Stimulated activated CD4-positive, alpha-beta T cell treated with anti-CD3 and anti-CD28 coated beads, Interleukin-2, amount 100 ng/mL, for 24 hours (primary cell): ENCODE results near the gene MOCS2.
A peak's percentile ranks its signal among the peaks of the same experiment; 100 is the strongest.
"Not testable (repeated sequence)": the region's sequence is repeated elsewhere in the genome, so short reads cannot be mapped to it uniquely, and the experiment has no call there.

Experiments
- DNase-seq, 2 donors: peaks; one replicate each; pipeline ENCODE4 v3.0.0-alpha.2; 2020

Gene MOCS2, protein sequence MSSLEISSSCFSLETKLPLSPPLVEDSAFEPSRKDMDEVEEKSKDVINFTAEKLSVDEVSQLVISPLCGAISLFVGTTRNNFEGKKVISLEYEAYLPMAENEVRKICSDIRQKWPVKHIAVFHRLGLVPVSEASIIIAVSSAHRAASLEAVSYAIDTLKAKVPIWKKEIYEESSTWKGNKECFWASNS

DNA sequence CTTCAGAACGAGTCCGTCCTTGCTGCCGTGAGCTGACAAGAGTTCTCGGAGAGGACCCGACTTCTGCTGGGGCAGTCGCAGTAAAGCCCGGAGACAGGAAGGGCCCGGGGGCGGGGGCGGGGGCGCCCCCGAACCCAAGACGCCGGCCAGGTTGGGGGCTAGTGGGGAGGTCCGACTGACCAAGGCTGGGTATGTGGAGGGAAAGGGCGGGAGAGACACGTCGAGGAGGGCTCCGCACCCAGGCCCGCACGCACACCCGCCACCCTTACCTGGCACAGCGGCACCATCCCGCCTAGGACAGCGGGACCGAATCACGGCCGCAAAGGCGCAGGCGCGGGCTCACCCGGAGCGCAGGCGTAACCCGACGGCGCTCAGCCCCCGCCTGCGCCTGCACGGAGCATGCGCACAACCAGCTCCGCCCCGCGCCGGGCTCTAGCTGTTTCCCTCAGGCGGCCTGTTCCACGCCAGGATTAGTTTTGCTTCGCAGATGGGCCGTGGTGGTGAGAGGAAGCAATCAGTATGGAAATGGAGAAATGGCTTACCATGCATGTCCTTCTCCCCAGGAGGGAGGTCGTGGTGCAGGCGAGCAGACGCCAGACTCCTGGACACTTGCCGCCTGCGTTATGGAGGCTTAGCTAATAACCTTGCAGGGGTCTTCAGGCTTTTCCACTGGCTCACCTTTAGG lies at the start of gene MOCS2:
Gene MOCS2 (minus strand): TSS at position 315 of the 685 bp plus-strand sequence. CDS start 2,583 bp downstream, outside the sequence.
- DNase-seq = peak; percentile 90 to 93

DNA sequence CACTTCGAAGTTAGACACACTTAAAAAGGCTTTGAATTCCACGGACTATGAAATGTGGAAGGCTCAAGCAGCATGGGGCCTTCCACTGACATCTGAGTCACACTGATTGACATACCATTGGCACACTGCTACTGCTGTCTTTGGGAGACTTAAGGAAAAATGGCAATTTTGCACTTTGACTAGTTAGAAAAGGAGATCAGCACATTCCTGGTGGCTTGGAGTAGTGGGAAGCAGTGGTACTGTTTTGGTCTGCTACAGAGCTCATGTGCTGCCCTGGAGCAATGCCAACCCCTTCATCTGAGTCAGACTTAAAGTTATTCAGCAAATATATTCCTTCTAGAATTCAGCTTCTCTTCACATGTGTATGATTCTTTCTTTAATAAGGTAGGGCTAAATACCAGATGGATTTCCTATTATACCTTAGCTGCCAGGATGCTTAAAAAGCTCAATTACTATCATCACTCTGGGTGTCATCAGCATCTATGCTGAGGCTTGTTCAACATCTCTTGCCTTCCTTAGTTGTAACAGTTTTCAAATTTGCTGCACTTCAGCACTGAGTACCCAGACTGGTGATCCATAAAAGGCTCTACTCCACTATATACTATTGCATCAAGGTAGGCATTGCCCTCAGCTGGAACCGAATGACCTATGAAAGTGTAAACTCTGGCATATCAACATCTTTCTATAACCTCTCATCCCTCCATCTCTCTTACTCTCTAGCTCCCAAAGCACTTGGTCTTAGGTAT lies 42.3 kb upstream of the MOCS2 start:
- no peak for DNase-seq

DNA sequence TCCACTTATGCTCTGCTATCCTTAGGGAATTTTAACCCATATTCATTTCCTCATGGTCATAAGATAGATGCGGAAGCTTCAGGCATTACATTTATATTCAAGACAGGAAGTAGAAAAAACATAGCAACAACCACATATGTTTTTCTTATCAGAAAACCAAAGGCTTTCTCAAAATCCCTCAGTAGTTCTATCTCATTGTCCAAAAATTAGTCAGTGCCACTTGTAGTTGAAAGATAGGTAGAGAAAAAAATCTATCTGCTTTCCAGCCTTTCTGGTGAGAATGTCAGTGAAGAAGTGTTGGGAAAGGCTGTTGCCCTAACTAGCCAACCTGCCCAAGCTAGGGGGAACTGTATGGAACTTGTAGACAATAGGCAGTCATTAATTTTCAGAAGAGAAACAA lies 23.5 kb upstream of the MOCS2 start:
- DNase-seq = no peak

GRCh38 chr5:53130266-53130665 lies 20.7 kb upstream of the MOCS2 start:
- DNase-seq = no peak

DNA sequence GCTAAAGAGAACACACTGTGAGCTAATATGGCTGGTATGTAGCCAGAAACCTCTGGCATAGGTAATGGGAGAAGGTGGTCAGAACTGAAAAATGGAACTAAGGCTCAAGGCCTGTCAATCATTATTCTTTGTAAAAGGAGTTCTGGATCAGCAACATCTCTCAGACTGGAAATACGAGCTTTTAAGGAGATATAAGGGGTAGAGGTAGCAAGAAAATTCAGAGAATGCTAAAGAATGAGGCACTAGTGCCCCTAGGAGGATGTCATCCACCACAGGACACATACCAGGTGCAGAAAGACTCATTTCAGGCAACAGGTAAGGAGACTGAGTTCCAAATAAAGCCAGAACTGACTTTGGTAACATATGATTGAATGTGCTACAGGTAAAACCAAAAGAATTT lies 18.9 kb upstream of the MOCS2 start:
- DNase-seq = no peak

GRCh38 chr5:53127107-53127506 lies 17.6 kb upstream of the MOCS2 start:
- no peak for DNase-seq

DNA sequence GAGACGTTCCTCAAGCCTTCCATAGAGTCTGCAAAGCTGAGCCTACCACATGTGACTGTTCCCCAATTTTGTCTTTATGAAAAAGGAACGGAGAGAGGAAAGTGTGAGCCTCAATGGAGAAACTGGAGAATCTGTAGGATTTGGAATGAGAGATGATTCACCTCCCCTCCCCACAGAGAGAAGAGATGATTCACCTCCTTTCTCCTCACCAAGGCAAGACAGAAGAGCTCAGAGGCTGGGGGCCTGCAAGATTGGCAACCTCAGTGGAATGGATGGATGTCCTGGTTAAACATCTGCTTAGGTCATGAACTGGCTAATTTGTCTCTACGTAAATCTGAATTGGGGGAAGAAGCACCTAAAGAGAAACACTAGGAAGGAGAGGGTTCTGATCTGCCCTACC lies 17.0 kb upstream of the MOCS2 start:
- no peak for DNase-seq

DNA sequence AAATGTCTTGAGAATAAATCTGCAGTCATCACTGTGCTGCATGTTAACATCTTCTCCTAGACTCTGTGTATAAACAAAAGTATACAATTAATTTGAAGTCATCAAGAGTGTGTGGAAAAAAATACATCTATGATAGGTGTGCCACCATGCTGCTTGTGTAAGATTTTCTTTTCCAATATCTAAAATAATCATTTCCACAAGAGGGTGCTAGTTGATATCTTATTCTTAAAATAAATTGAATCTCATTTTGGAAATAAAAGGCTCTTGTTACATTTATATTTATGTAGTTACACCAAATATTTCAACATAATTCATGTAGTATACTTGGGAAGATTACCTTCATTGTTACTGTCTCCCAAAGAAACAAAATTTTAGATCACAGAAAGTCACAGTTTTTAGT lies 14.1 kb upstream of the MOCS2 start:
- DNase-seq = no peak

- no peak for DNase-seq
These were observed 10.6 kb upstream of the MOCS2 start for GRCh38 chr5:53120165-53120564.

GRCh38 chr5:53118879-53119278 lies 9.3 kb upstream of the MOCS2 start:
- no peak for DNase-seq

DNA sequence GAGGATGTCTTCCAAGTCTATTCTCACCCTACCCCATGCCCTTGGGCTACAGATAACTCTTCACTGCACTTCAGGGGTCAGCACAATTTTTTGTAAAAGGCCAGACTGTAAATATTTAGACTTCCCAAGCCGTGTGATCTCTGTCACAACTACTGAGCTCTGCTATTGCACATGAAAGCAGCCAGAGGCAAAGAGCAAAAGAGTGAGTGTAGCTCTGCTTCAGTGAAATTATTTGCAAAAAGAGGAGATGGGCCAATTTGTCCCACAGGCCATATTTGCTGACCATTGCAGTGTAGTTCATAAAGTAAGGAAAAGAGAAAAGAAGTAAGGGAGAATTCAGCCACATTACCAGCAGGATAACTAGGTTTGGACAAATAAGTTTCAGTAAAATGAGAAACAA lies 7.0 kb upstream of the MOCS2 start:
- no peak for DNase-seq

DNA sequence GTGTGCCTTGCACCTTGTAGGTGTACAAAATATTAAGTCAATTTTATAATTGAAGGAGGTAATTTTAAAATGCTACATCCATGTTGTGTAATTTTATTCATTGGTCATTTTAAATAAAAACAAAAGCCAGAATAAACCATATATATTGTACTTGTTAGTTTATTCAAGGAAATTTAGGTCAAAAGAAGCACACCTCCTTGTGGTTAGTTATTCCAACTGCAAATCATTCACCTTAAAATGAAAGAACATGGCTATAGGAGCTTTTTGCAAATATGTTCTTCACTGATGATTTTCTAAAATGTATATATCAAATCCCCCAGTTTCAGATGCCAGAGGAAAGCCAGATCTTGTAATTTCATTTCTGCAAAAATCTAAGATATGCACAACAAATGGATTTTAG lies 5.4 kb upstream of the MOCS2 start:
- no peak for DNase-seq

DNA sequence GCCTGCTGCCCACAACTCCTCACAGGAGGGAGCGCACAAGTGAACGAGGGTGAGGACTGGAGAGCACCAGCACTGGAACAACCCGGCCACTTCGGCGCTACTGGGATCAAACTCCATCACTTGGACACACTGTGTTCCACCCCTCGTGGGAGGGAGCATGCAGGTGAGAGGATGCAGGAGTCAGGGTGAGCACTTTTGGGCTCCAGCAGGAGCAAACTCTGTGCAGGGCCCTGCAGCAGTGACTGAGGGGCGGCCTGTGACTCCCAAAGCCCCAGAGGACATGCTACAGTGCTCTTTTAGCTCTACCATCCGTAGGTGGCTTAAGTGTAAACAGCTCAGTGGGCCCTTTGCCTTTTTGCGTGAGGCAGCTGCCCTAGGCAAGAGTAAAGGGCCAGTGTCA lies 4.4 kb upstream of the MOCS2 start:
- DNase-seq = no peak

- DNase-seq = no peak
These were observed 3.4 kb upstream of the MOCS2 start for GRCh38 chr5:53112909-53113308.

DNA sequence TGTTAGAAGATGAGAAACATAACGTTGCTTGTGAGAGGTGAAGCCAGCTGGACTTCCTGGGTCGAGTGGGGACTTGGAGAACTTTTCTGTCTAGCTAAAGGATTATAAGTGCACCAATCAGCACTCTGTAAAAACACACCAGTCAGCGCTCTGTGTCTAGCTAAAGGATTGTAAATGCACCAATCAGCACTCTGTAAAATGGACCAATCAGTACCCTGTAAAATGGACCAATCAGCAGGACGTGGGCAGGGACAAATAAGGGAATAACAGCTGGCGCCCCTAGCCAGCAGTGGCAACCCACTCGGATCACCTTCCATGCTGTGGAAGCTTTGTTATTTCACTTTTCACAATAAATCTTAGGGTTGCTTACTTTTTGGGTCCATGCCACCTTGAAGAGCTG lies 2.8 kb upstream of the MOCS2 start:
- DNase-seq = not testable (repeated sequence)

- no peak for DNase-seq
These were observed 1.6 kb upstream of the MOCS2 start for GRCh38 chr5:53111139-53111538.

DNA sequence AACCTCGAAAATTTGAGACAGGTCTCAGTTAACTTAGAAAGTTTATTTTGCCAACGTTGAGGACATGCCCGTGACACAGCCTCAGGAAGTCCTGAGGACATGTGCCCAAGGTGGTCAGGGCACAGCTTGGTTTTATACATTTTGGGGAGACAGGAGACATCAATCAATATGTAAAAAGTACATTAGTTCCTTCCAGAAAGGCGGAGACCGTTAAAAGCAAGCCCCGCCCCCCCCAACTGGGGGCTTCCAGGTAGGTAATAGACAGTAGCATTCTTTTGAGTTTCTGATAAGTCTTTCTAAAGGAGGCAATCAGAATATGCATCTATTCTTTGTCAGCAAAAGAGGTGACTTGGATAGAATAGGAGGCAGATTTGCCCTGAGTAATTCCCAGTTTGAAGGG lies 599 bp upstream of the MOCS2 start:
- peak in 1 of 2 donors; percentile 12 for DNase-seq

GRCh38 chr5:53109056-53109442 lies 508 bp downstream of the MOCS2 start:
- DNase-seq = no peak

DNA sequence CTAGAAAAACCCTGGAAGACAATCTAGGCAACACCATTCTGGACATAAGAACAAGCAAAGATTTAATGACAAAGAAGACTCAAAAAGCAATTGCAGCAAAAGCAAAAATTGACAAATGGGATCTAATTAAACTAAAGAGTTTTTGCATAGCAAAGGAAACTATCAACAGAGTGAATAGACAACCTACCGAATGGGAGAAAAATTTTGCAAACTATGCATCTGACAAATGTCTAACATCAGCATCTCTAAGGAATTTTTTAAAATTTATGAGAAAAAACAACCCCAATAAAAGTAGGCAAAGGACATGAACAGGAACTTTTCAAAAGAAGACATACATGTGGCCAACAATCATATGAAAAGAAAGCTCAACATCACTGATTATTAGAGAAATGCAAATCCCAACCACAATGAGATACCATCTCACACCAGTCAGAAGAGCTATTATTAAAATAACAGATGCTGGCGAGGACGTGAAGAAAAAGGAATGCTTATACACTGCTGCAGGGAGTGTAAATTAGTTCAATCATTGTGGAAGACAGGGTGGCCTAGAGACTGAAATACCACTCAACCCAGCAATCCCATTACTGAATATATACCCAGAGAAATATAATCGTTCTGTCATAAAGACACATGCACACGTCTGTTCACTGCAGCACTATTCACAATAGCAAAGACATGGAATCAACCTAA lies 3.8 kb downstream of the MOCS2 start:
- no peak for DNase-seq

DNA sequence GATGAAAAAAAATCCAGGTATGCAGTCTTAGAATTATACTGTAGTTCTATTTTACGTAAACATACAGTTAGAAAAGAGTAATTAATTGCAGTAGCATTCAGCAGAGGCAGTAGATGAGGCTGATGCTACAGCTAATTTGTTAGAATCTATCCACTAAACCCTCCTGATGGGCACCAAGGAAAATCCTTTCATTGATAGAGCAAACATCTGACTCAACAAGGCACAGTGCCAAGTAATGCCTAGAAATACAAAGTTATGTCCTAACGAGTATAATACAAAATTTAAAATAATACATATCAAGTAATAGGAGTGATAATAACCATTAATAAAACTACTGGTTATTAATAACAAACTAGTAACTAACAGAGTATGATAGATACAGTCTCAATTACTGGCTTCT lies 9.0 kb downstream of the MOCS2 start:
- DNase-seq = no peak

GRCh38 chr5:53099546-53099945 lies 10.0 kb downstream of the MOCS2 start:
- no peak for DNase-seq

GRCh38 chr5:53095931-53096525 lies 13.5 kb downstream of the MOCS2 start:
- DNase-seq = peak; percentile 67 to 78

- DNase-seq = no peak
These were observed 14.3 kb downstream of the MOCS2 start for GRCh38 chr5:53095217-53095616.
